H9 (cell line): ENCODE results near the gene C3orf22. TPM values are rescaled to one million over a fixed set of nuclear protein-coding genes. Genes with fewer than 3 reads are reported as not detected.

Source experiments
- DNase-seq: peaks from one replicate; pipeline ENCODE4 v3.0.0-alpha.2; 2017
- H2AFZ ChIP-seq: one replicate; pipeline ENCODE4 v1.6.1; 2013; ENCODE audit warnings: mild to moderate bottlenecking, low read length, control low read depth, moderate library complexity
- H2AK5ac ChIP-seq: 2 replicates; pipeline ENCODE4 v1.6.1; 2013; ENCODE audit warnings: low read length, control low read depth, mixed read lengths; ENCODE audit not compliant: insufficient read length
- H2BK120ac ChIP-seq: one replicate; pipeline ENCODE4 v1.6.1; 2013; ENCODE audit warnings: low read depth, mild to moderate bottlenecking, low read length, control low read depth, inconsistent platforms; ENCODE audit not compliant: poor library complexity, severe bottlenecking
- H2BK12ac ChIP-seq: 2 replicates; pipeline ENCODE4 v1.6.1; 2013; ENCODE audit warnings: low read length, control low read depth, mixed read lengths, low read depth; ENCODE audit not compliant: insufficient read length
- H2BK15ac ChIP-seq: 2 replicates; pipeline ENCODE4 v1.6.1; 2013; ENCODE audit warnings: low read depth, low read length, control low read depth
- H2BK20ac ChIP-seq: one replicate; pipeline ENCODE4 v1.6.1; 2013; ENCODE audit warnings: low read depth, mild to moderate bottlenecking, low read length, control low read depth, inconsistent platforms; ENCODE audit not compliant: poor library complexity, severe bottlenecking
- H2BK5ac ChIP-seq: 2 replicates; pipeline ENCODE4 v1.6.1; 2013; ENCODE audit warnings: low read length, control low read depth, mixed read lengths; ENCODE audit not compliant: insufficient read length
- H3K14ac ChIP-seq: 2 replicates; pipeline ENCODE4 v1.6.1; 2013; ENCODE audit warnings: low read length, control low read depth; ENCODE audit not compliant: insufficient read depth
- H3K18ac ChIP-seq: 2 replicates; pipeline ENCODE4 v1.6.1; 2013; ENCODE audit warnings: low read depth, mild to moderate bottlenecking, mixed read lengths, low read length, control low read depth; ENCODE audit not compliant: insufficient read length
- H3K23ac ChIP-seq: 2 replicates; pipeline ENCODE4 v1.6.1; 2013; ENCODE audit warnings: low read length, control low read depth, mixed read lengths, low read depth; ENCODE audit not compliant: insufficient read length
- H3K23me2 ChIP-seq: 2 replicates; pipeline ENCODE4 v1.6.1; 2013; ENCODE audit warnings: low read depth, mild to moderate bottlenecking, mixed read lengths, low read length, control low read depth; ENCODE audit not compliant: insufficient read length, poor library complexity, severe bottlenecking
- H3K27ac ChIP-seq: 2 replicates; pipeline ENCODE4 v1.5.1; 2013; ENCODE audit warnings: low read length, control low read depth, mixed read lengths, low read depth; ENCODE audit not compliant: insufficient read length
- H3K27me3 ChIP-seq: 2 replicates; pipeline ENCODE4 v1.6.1; 2013; ENCODE audit warnings: low read length, control low read depth, inconsistent platforms; ENCODE audit not compliant: insufficient read depth
- H3K4ac ChIP-seq: 2 replicates; pipeline ENCODE4 v1.6.1; 2013; ENCODE audit warnings: low read depth, mild to moderate bottlenecking, control low read depth, inconsistent platforms, low read length, moderate library complexity
- H3K4me1 ChIP-seq: 2 replicates; pipeline ENCODE4 v1.6.1; 2013; ENCODE audit warnings: low read length, control low read depth, inconsistent platforms; ENCODE audit not compliant: insufficient read depth
- H3K4me2 ChIP-seq: 2 replicates; pipeline ENCODE4 v1.6.1; 2013; ENCODE audit warnings: low read length, control low read depth, mixed read lengths; ENCODE audit not compliant: insufficient read length, insufficient read depth
- H3K56ac ChIP-seq: 2 replicates; pipeline ENCODE4 v1.6.1; 2013; ENCODE audit warnings: low read depth, mild to moderate bottlenecking, mixed read lengths, low read length, control low read depth; ENCODE audit not compliant: insufficient read length
- H3K79me1 ChIP-seq: 2 replicates; pipeline ENCODE4 v1.6.1; 2013; ENCODE audit warnings: low read depth, mild to moderate bottlenecking, moderate library complexity, low read length, control low read depth, inconsistent platforms; ENCODE audit not compliant: insufficient read depth, poor library complexity, severe bottlenecking
- H3K79me2 ChIP-seq: 2 replicates; pipeline ENCODE4 v1.6.1; 2013; ENCODE audit warnings: low read length, control low read depth, inconsistent platforms; ENCODE audit not compliant: insufficient read depth
- H3K9ac ChIP-seq: 2 replicates; pipeline ENCODE4 v1.6.1; 2013; ENCODE audit warnings: low read length, control low read depth, mixed read lengths; ENCODE audit not compliant: insufficient read length; ENCODE audit errors: extremely low read depth
- H3K9me3 ChIP-seq: one replicate; pipeline ENCODE4 v1.6.1; 2013; ENCODE audit warnings: low read depth, low read length, inconsistent platforms; ENCODE audit not compliant: control insufficient read depth
- H3T11ph ChIP-seq: one replicate; pipeline ENCODE4 v1.6.1; 2013; ENCODE audit warnings: mild to moderate bottlenecking, low read length, control low read depth, inconsistent platforms
- H4K20me1 ChIP-seq: one replicate; pipeline ENCODE4 v1.6.1; 2013; ENCODE audit not compliant: control insufficient read depth, insufficient read length, insufficient read depth
- H4K5ac ChIP-seq: 2 replicates; pipeline ENCODE4 v1.6.1; 2013; ENCODE audit warnings: low read depth, mild to moderate bottlenecking, mixed read lengths, low read length, control low read depth; ENCODE audit not compliant: insufficient read length
- H4K8ac ChIP-seq: replicated peaks from 2 replicates; pipeline ENCODE4 v1.6.1; 2013; ENCODE audit warnings: low read length, control low read depth, mixed read lengths, low read depth; ENCODE audit not compliant: insufficient read length
- H4K91ac ChIP-seq: 2 replicates; pipeline ENCODE4 v1.6.1; 2013; ENCODE audit warnings: low read depth, mild to moderate bottlenecking, moderate library complexity, mixed read lengths, low read length, control low read depth; ENCODE audit not compliant: insufficient read length
- H3K27ac Mint-ChIP-seq, 3 experiments: 2 replicates in 2 of 3; 3 replicates in 1 of 3; pipeline ENCODE4 v1.8.0; 2020 to 2021; ENCODE audit warnings: mixed read lengths in 3 of 3, mild to moderate bottlenecking in 1 of 3, moderate library complexity in 1 of 3
- H3K27me3 Mint-ChIP-seq: 2 replicates; pipeline ENCODE4 v1.8.0; 2021; ENCODE audit warnings: low read depth, mild to moderate bottlenecking, moderate library complexity, mixed read lengths
- H3K36me3 Mint-ChIP-seq, 3 experiments: 2 replicates in 2 of 3; 3 replicates in 1 of 3; pipeline ENCODE4 v1.8.0; 2020 to 2021; ENCODE audit warnings: low read depth in 3 of 3, mixed read lengths in 3 of 3; ENCODE audit not compliant: insufficient read depth in 1 of 3
- H3K4me1 Mint-ChIP-seq, 2 experiments: 2 replicates each; pipeline ENCODE4 v1.8.0; 2020; ENCODE audit warnings: mixed read lengths in 2 of 2
- H3K4me3 Mint-ChIP-seq, 2 experiments: 2 replicates in 1 of 2; 3 replicates in 1 of 2; pipeline ENCODE4 v1.8.0; 2020 to 2021; ENCODE audit warnings: mild to moderate bottlenecking in 2 of 2, mixed read lengths in 2 of 2, moderate library complexity in 1 of 2
- H3K9me3 Mint-ChIP-seq, 2 experiments: 2 replicates in 1 of 2; 3 replicates in 1 of 2; pipeline ENCODE4 v1.8.0; 2020; ENCODE audit warnings: mild to moderate bottlenecking in 2 of 2, mixed read lengths in 2 of 2, moderate library complexity in 1 of 2
- WGBS: extraction: QIAGEN DNeasy Blood & Tissue Kit; methylation state at CpG from one replicate; pipeline ENCODE4 v1.1.7; 2013; ENCODE audit warnings: missing lambda C conversion rate, low lambda C conversion rate, mixed read lengths; ENCODE audit not compliant: insufficient read length; ENCODE audit errors: extremely low coverage; 5-methylcytosine and 5-hydroxymethylcytosine counted together
- total RNA-seq: library from RNA; stranded (reverse); gene quantifications from 2 replicates; pipeline ENCODE4 v1.2.1, GENCODE V29; 2021
- TF ChIP-seq, protein P1 (sequence below): fragments of 200-600 bp; sonication (generic); conservative IDR thresholded peaks from 3 replicates; pipeline ENCODE4 v1.8.0; 2021; ENCODE audit warnings: antibody characterized with exemption, mild to moderate bottlenecking

Gene C3orf22
- total RNA-seq, 1 experiment from 2014 or later: not detected

DNA sequence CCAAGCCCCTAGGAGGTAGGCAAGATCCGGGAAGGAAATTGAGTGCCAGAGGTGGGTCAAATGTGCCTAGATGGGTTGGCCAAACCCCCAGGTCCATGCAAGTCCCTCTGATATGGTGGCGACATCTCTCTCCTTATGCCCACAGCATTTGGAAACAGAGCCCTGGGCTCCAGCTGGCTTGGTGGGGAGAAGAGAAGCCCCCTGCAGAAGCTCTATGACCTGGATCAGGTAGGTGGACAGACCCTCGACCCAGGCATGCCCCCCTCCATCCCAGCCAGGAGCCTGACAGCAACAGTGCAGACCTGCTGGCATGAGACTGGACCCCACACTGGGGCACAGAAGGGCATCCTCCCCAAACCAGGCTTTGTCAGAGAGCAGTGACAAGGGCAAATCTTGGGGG lies 22.6 kb downstream of the C3orf22 start:
- H4K20me1 ChIP-seq: peaks cover 3% of the 10 kb centered on the region
- TF ChIP-seq, protein P1, sequence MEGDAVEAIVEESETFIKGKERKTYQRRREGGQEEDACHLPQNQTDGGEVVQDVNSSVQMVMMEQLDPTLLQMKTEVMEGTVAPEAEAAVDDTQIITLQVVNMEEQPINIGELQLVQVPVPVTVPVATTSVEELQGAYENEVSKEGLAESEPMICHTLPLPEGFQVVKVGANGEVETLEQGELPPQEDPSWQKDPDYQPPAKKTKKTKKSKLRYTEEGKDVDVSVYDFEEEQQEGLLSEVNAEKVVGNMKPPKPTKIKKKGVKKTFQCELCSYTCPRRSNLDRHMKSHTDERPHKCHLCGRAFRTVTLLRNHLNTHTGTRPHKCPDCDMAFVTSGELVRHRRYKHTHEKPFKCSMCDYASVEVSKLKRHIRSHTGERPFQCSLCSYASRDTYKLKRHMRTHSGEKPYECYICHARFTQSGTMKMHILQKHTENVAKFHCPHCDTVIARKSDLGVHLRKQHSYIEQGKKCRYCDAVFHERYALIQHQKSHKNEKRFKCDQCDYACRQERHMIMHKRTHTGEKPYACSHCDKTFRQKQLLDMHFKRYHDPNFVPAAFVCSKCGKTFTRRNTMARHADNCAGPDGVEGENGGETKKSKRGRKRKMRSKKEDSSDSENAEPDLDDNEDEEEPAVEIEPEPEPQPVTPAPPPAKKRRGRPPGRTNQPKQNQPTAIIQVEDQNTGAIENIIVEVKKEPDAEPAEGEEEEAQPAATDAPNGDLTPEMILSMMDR: no peak
- H3K79me1 ChIP-seq: no peaks in the 10 kb centered on the region
- no peak for DNase-seq
- no peaks in the 10 kb centered on the region for H3K27me3 ChIP-seq
- H3T11ph ChIP-seq: no peak overlapping the region
- H2BK12ac ChIP-seq: no peak overlapping the region
- no peaks in the 10 kb centered on the region for H3K79me2 ChIP-seq
- H4K5ac ChIP-seq: no peak overlapping the region
- H3K36me3 Mint-ChIP-seq: peaks cover 0 to 3% (median 0%) of the 10 kb centered on the region in 3 experiments; a peak in 2 of 7 replicates
- H3K23ac ChIP-seq: no peak overlapping the region
- H3K4me3 Mint-ChIP-seq: no peak overlapping the region
- H2AK5ac ChIP-seq: no peak overlapping the region
- H3K14ac ChIP-seq: no peak overlapping the region
- H3K9ac ChIP-seq: no peak overlapping the region
- no peaks in the 10 kb centered on the region for H3K4me1 Mint-ChIP-seq
- no peak overlapping the region for H2BK120ac ChIP-seq
- no peaks in the 10 kb centered on the region for H3K4me1 ChIP-seq
- H2BK15ac ChIP-seq: no peak overlapping the region
- H4K8ac ChIP-seq: no peak overlapping the region
- H2BK5ac ChIP-seq: no peak overlapping the region
- no peak overlapping the region for H4K91ac ChIP-seq
- peaks cover 8% of the 10 kb centered on the region for H3K27me3 Mint-ChIP-seq
- no peak overlapping the region for H3K27ac Mint-ChIP-seq
- no peak overlapping the region for H3K27ac ChIP-seq
- no peak overlapping the region for H2AFZ ChIP-seq
- WGBS: no CpG with 5 or more reads among the region's 3 CpGs
- no peaks in the 10 kb centered on the region for H3K23me2 ChIP-seq
- H3K4ac ChIP-seq: no peak overlapping the region
- H3K9me3 ChIP-seq: no peaks in the 10 kb centered on the region
- H2BK20ac ChIP-seq: no peak overlapping the region
- no peak overlapping the region for H3K18ac ChIP-seq
- no peak overlapping the region for H3K4me2 ChIP-seq
- H3K56ac ChIP-seq: no peak overlapping the region
- H3K9me3 Mint-ChIP-seq: no peaks in the 10 kb centered on the region
